ACHN (cell line): ENCODE data around the gene EPS8L3.

ENCODE experiments used
- DNase-seq: peaks from one replicate; pipeline ENCODE4 v3.0.0-alpha.2; 2015
- in situ Hi-C: cut with HindIII; loops from 2 replicates; pipeline ENCODE4 v1.10.0; 2017; ENCODE audit warnings: low sequenced_read_pairs, low pct_ligation_motif_present, low pct_unique_long_range_greater_than_20kb

The EPS8L3 gene

DNA sequence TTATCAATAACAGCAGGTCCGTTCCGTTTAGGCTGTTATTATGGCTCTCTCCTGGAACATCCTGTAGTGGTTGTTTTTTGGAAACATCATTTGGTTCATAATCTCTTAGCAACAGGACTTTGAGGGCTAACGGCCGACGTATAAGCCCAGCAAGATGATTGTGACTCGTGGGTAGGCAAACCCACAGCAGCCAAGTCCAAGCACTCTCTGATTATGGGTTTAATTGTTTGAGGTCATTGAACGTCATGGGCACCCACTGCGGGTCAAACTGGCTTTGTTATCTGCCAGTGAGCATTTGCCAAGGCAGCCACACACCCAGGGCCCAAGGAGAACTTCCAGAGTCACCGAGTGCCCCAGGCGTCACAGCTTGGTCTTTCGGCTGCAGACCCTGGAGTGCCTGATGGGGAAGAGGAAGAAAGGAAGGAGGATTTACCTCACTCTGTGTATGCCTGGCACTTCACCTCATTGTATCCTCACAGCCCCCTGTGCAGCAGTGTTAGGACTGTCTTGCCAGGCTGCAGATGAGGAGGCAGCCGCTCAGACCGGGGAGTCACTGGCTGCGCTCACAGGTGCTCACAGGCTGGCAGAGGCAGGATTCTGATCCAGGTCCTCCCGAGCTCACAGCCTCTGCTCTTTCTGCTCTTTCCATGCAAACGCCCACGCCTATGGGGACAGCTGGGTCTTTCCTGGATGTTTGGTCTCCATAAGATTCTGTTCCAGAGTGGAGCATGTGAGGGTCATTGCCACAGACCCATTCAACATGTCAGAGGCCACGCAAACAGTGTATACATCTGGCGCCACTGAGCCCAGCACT lies 30.8 kb upstream of the EPS8L3 start:
- in situ Hi-C loops, result loop anchor here (25.0 kb wide), 2 partner anchors 93 to 193 kb away; partner anchors contain the start of gene AHCYL1
- DNase-seq, result no peak

DNA sequence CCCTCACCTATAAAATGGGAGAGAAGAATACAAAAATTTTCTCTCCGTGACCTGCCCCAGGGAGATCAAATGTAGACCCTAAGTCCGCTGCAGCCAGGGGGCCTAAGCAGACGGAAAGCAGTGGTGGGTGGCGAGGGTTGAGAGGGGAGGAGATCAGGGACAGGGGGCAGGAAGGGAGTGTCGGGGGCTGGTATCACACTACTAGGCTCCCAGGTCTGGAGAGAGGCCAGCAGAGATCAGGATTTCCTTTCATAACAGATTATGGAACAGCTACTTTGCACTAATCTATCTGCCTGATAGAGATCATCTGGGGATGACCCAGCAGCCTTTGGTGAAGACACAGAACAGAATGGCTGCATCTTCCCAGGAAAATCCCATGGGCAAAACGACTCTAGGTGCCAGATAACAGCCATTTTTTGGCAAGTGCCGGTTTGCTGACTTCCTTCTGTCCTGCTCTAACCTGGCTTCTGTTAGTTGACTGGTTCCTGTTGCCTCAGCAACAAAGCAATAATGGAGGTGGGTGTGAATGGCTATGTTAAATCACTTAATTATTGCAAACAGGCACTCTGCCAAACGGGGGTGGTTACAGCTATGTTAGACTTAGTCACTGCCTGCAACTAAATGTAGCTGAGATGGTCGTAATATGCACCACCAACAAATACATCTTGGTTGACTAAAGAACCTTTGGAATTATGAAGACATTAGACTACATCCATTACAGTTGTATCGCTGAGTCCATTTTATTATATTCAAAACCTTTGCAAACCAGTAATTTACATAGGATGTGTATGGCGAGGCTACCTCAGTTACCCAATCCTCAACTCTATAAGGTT lies 30.0 kb upstream of the EPS8L3 start:
- in situ Hi-C loops, result loop anchor here (25.0 kb wide), 2 partner anchors 94 to 194 kb away; partner anchors contain the start of gene AHCYL1
- no peak for DNase-seq

DNA sequence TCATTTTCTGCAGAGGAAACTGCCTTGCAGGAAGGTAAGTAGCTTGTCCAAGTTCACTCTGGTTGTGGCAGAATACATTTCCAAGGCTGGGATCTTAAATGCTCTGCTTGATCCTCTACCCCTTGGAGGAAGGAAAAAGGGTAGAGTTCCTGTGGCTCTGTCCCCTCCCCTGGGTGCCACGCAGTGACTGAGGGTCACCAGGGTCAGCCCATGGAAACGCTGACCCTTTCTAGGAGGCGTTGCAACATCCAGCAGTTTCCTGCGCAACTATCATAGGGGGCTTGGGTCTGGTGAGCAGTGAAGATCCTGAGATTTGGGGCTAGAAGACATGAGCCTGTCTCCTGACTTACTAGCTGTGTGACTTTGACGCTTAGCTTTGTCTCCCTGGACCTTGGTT lies 29.4 kb upstream of the EPS8L3 start:
- in situ Hi-C loops, result loop anchor here (25.0 kb wide), 2 partner anchors 94 to 194 kb away; partner anchors contain the start of gene AHCYL1
- DNase-seq, result no peak

DNA sequence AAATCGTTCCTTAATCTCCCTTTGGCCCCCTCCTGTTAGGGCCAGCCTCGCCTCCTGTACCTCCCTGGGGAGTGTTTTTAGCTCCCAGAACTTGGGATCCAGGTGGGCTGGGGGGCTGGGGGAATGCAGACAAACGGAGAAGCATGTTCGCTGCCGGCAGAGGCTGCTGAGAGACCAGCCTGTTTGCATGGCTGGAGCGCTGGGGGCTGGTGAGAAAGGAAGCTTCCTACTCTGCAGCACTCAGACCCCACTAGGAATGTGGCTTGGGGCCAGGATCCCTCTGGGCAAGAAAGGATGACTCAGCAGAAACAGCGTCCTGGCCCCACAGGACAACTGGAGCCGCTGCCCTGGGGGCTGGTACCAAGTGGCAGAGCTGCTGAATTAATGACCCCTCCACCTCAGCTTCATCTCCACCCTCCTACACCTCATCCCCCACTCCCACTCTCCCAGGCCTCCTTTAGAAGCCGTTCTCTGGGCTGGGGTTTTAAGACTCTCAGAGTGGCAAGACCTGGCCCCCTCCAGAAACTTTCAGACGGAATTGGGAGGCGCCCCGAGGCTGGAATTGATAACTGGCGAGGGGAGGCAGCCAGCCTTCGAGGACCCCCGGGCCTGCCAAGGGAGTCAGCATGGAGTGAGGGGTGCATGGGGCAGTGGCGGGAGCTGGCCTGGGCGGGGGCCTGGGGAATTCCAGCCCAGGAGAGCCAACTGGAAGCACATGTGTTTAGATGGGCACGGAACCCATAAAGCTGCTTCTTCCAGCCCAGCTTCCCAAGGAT lies 28.5 kb upstream of the EPS8L3 start:
- peak; percentile 66 for DNase-seq
- in situ Hi-C loops, result loop anchor here (25.0 kb wide), 2 partner anchors 95 to 195 kb away; partner anchors contain the start of gene AHCYL1

DNA sequence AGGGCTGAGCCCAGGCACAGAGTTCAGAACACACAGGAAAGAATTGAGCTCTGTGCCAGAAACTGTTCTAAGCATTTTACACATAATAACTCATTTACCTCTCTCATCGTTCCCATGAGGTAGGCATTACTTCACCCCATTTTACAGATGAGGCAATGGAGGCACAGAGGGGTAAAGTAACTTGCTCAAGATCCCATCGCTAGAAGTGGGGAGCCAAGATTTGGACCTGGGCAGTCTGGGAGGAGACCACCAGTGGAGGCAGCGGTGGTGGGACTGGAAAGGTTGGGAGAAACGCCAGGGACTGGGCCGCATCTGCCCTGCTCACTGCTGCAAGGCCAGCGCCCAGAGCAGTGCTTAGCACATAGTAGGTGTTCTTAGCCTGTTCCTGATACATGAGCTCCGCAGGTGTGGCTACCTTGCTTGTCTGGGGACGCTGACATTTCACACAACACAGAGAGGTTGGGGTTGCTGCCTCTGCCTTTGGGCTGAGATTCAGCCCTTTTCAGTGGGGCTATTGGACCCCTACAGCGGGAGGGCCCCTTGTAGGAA lies 27.8 kb upstream of the EPS8L3 start:
- in situ Hi-C loops, result loop anchor here (25.0 kb wide), 2 partner anchors 96 to 196 kb away; partner anchors contain the start of gene AHCYL1
- DNase-seq, result no peak

DNA sequence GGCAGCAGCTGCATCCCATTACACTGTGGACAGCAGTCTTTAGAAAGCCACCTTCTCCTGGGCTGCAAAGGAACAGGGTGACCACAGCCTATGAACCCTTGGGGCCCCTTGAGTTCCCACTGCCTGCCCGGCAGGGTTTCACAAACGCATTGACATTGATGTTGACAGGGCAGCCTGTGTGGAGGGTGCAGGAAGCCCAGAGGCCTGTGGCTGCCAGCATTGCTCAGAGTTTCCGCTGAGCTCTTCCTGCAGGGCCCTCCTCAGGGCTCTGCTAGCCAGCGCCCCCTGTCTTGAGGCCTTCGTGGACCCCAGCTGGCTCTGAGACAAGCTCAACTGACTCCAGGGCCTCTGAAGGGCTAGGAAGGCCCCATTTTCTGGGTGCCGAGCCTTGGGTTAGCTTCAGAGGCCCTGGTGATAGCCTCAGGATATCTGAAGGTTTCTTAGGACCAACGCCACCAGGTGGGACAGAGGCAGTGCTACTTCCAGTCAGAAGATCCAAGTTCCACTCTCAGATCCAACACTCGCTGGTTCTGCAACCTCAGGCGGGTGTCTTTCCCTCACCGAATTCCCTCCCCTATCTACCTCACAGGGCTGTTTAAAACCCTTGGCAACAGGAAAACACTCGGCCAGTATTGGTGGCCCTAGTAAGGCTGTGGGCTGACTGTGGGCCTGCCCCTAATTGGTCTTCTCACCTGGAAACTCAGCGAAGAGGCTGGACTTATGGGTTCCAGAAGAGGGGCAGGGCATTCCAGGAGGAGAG lies 27.2 kb upstream of the EPS8L3 start:
- in situ Hi-C loops, result loop anchor here (25.0 kb wide), 2 partner anchors 96 to 196 kb away; partner anchors contain the start of gene AHCYL1
- peak; percentile 32 for DNase-seq

DNA sequence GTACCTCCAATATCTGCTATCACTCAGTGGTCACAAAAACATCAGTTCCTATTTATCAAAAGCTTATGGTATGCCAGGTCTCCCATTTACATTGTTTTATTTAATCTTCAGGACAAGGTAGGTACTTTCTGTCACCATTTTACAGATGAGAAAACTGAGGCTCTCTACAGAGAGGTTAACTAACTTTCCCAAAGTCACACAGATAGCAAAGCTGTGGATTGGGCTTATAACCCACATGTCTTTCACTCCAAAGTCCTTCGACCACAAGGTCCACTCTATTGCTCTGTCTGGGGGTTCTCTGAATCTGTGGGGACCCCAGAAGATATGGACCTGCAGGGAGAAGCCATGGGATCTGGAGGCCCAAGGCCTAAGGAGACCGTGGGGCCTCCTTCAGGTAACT lies 26.6 kb upstream of the EPS8L3 start:
- DNase-seq, result no peak
- in situ Hi-C loops, result loop anchor here (25.0 kb wide), 2 partner anchors 97 to 197 kb away; partner anchors contain the start of gene AHCYL1

DNA sequence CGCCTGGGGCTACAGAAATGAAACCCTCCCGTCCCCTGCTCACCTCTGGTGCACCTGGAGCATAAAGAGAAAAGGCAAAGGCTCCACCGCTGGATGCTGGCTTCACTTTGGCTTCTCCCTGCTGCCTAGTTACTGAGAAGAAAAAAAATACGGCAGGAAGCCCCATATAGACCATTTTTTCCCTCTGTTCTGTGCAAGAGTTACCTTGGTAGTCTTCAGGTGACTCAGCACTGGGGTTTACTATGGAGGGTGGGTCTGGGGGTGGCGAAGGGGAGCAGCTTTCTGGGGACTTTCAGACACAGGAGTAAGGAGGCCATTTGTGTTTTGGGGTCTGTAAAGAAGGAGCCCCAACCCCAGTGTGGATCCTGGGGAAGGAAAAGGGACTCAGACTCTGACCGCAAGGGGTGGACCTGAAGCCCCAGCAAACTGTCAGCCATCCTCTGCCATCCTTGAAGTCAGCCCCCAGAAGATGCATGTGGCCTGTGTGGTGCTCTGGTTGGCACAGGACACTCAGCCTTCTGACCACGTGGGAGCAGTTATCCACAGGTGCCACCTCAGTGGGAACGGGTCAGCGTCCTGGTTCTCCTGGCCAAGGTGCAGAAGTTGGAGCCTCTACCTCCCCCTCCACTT lies 25.9 kb upstream of the EPS8L3 start:
- in situ Hi-C loops, result loop anchor here (25.0 kb wide), 2 partner anchors 98 to 198 kb away; partner anchors contain the start of gene AHCYL1
- no peak for DNase-seq

DNA sequence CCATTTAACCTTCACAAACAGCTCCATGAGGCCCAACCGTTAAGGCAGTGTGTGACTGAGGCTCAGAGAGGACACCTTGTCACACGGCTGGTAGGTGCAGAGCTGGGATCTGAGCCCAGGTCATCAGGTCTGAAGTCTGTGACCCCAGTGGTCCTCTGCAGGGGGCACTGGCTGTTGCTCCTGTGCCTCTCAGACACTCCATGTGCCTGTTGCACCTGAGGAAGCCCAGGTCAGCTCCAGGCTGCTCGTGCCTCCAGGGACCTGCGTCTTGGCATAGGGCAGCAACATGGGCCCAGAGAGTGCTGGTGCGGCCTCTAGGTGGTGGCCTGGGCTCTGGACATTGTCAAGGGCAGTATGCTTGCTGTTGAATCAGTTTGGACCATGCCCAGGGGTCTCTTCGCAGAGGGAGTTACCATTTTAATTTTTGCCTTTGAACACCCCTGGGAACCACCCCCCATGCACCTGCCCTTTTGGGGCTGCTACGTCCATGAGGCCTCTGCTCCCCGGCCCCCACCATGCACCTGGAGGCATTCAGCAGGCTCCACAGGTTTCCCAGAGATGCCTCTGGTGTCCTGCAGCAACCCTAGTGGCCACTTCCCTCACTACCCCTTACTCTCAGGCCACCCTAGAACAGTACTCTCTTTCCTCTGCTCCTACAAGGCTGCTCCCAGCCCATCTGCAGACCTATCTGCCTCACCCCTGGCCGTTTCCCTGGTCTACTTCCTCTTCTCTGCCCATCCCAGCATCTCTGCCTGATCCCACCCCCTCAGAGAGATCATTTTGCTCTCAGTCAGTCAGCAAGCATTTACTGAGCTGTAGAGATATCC lies 25.2 kb upstream of the EPS8L3 start:
- in situ Hi-C loops, result loop anchor here (25.0 kb wide), 2 partner anchors 98 to 198 kb away; partner anchors contain the start of gene AHCYL1
- peak; percentile 30 for DNase-seq

DNA sequence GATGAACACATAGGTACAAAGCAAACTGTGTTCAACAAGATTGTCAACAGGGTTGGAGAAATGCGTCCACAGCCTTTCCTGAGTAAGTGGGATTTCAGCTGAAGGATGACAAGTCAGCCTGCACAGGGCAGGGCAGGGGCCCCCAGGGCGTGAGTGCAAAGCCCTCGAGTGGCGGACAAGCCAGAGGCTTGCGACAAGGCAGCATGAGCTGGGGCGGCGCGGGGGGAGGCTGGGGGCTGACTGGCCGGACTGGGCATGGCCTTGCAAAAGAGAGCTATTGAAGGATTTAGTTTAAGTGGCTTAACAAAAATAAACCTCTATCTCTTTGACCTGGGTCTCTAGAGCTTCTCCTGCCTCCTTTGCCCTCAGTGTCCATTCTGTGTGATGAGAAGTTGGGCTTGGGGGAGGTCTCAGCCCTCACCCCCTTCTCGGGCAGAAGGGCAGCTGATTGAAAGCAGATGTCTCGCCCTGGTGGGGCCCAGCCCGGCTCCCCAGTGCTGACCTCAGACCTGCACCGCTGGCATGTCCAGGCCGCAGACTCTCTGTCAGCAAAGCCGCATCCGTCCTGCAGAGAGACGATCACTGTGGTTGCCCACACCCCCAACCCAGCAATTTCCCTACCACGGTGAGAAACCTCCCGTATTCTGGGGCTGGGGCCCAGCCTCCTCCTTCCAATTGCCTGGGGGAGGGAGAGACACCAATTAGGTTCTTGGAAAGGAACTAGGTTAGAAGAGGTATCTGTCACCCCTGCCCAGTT lies 24.3 kb upstream of the EPS8L3 start:
- in situ Hi-C loops, result loop anchor here (25.0 kb wide), 2 partner anchors 99 to 199 kb away; partner anchors contain the start of gene AHCYL1
- no peak for DNase-seq

DNA sequence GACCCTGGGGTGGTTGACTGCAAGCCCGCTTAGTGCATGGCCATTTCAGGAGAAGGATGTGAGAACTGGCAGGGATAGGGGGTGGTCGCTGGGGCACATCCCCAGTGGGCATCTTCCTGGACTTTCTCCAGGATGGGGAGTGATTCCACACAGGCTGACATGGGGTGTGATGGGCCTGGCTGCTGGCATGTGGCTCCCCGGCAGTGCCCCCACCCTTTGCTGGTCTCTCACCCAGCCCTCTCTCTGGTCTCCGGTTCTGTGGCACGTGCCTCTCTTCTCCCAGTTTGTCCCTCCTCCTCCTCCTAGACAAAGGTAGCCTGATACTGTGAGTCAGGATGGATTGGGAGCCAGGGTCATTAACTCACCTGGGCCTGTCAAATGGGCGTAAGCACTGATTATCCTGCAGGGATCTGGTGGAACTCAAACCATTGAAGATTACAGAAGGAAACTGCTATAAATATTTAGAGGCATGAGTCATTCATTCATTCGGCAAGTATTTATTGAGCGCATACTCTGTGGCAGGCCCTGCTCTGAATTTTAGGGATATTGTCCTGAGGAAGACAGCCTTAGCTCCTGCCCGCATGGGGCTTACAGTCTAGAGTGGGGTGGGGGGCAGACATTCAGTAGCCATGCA lies 23.6 kb upstream of the EPS8L3 start:
- in situ Hi-C loops, result loop anchor here (25.0 kb wide), 2 partner anchors 100 to 200 kb away; partner anchors contain the start of gene AHCYL1
- no peak for DNase-seq

DNA sequence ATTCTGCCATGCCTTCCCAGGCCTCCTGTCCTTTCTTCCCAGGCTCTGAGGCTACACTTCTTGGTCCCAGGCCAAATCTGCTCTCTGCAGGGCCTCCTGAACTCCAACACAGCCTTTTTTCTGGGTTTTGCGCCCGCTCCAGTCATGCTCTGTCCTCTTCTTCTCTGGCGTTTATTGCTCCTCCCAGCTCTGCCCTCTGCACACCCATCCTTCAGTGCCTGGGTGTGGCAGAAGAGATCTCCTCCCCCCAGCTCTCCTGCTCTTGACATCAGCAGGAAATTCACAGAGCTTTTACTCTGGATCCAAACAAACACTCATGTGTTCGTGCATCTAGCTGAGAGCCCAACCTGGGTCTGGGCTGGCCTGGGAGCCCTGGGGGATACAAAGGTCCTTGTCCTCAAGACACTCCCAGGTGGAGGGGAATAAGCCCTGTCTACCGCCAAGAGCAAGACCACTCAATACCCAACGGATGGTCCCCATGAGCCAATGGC lies 22.9 kb upstream of the EPS8L3 start:
- in situ Hi-C loops, result loop anchor here (25.0 kb wide), 2 partner anchors 101 to 201 kb away; partner anchors contain the start of gene AHCYL1
- no peak for DNase-seq

DNA sequence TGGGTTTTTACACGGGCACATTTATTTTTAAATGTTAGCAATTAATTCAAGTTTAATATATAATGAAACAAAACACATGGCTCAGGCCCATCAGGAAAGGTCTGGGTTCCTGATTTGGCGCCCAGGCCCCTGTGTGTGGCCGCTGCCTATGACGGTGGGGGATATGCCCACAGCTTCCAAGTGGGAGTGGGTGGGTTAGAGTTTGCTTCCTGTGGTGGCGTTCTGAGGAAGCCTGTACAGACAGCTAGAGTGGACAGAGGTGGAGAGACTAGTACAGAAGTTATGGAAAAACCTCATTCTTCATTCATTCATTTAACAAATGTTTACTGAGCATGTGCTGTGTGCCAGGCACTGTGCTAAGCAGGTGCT lies 22.4 kb upstream of the EPS8L3 start:
- in situ Hi-C loops, result loop anchor here (25.0 kb wide), 2 partner anchors 101 to 201 kb away; partner anchors contain the start of gene AHCYL1
- no peak for DNase-seq

DNA sequence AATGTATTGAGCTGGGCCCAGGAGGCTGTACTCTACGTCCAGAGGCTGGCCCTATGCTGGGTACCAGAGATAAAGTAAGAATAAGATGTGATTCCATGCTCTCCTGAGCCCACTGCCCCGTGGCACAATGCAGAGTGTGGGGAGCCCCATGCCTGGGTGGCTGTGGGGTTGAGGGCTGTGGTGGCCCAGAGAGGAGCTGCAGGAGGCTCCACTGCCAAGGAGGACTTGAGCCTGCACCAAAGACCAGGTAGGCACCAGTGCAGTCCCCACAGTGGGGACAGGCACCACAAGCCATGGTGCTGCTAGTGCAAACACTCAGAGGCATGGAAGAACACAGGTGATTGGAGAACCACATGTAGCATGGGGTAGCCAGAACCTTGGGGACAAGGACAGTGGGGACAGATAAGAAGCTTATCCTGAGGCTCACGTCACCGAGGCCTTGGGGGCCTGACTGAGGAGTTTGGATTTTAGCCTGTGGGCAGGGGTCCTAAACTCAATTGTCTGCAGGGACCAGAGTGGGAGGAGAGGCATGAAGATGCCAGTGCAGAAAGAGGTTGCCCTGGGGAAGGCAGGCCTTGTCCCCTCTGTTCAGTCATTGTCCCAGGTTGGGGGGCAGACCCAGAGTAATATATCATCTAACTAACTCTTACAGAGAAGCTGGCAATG lies 21.9 kb upstream of the EPS8L3 start:
- no peak for DNase-seq
- in situ Hi-C loops, result loop anchor here (25.0 kb wide), 2 partner anchors 102 to 202 kb away; partner anchors contain the start of gene AHCYL1
